ENCODE data around the gene SETD9. TPM values are rescaled to one million over a fixed set of nuclear protein-coding genes. Genes with fewer than 3 reads are reported as not detected.

The SETD9 gene
- total RNA-seq, 2 experiments from 2014 or later, result 6.7 to 13.3 TPM

GRCh38 chr5:56873056-56873455 lies 36.3 kb upstream of the SETD9 start:
- ChIA-PET POLR2A (interaction anchor here (0.6 kb wide), 1 partner anchor 274 kb away, joined by 4 read pairs; no protein-coding TSS in a partner anchor), CTCF (ENCODE audit: unreplicated experiment) (no interaction called here)
- TF ChIP-seq EZH2phosphoT487 (IDR thresholded peaks at IDR 0.05; ENCODE audit: borderline replicate concordance, low read depth, low read length) (no peak), CTCF (conservative IDR thresholded peaks at IDR 0.05; ENCODE audit: low read length) (no peak)
- Histone ChIP-seq H3K27ac (ENCODE audit: low read depth, low read length, poor library complexity, severe bottlenecking) (no peak overlapping the region), H3K4me3 (ENCODE audit: low read depth, low read length, poor library complexity, severe bottlenecking) (no peak overlapping the region), H4K20me1 (ENCODE audit: insufficient read depth, low read length) (no peaks in the 10 kb centered on the region), H3K79me2 (ENCODE audit: insufficient read depth, low read depth, low read length) (no peaks in the 10 kb centered on the region), H3K9me2 (ENCODE audit: insufficient read depth, low read length) (no peaks in the 10 kb centered on the region), H3K4me1 (ENCODE audit: insufficient read depth, low read length, poor library complexity, severe bottlenecking) (no peaks in the 10 kb centered on the region), H3K9me3 (ENCODE audit: low read length) (no peaks in the 10 kb centered on the region), H3K4me2 (ENCODE audit: low read length) (no peak overlapping the region), H2AFZ (ENCODE audit: low read length) (no peak overlapping the region), H3K36me3 (ENCODE audit: insufficient read depth, low read length) (peaks cover 96% of the 10 kb centered on the region)
- intact Hi-C loops (cut with micrococcal nuclease; ENCODE audit: unreplicated experiment), result no loop called here
- no peak for DNase-seq (ENCODE audit: low spot score)
- BruUV-seq (replicated peaks), result no TSS peak

DNA sequence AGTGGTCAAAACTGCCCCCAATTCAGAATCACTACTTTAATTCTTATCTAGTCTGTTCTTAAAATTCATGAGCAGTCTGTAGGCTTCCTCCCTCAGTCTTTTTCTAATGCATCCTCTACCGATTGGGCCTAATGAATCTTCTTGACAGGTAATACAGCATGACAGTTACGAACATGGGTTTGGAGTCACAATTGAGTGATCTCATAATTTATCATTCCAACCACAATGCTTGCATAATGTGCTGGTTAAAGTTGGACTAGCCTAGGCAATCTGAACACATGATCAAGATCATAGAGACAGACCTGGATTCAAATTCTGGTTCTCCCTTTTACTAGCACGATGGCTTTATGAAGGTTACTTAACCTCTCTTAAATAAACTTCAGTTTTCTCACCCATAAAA lies 33.1 kb upstream of the SETD9 start:
- no peak overlapping the region for H3K4me3 ChIP-seq (ENCODE audit: low read depth, low read length, poor library complexity, severe bottlenecking)
- BruUV-seq (replicated peaks), result no TSS peak

More for the DNA sequence above, 33.1 kb upstream of the SETD9 start:
- H3K4me2 ChIP-seq (ENCODE audit: low read length), result no peak overlapping the region
- intact Hi-C loops (cut with micrococcal nuclease; ENCODE audit: unreplicated experiment), result no loop called here
- H3K79me2 ChIP-seq (ENCODE audit: insufficient read depth, low read depth, low read length), result no peaks in the 10 kb centered on the region
- H3K27ac ChIP-seq (ENCODE audit: low read depth, low read length, poor library complexity, severe bottlenecking), result no peak overlapping the region
- no peaks in the 10 kb centered on the region for H3K9me3 ChIP-seq (ENCODE audit: low read length)
- TF ChIP-seq EZH2phosphoT487 (IDR thresholded peaks at IDR 0.05; ENCODE audit: borderline replicate concordance, low read depth, low read length) (no peak), CTCF (conservative IDR thresholded peaks at IDR 0.05; ENCODE audit: low read length) (no peak)
- H3K36me3 ChIP-seq (ENCODE audit: insufficient read depth, low read length), result peaks cover 99% of the 10 kb centered on the region
- CTCF ChIA-PET (ENCODE audit: unreplicated experiment), result no interaction called here
- no peak for DNase-seq (ENCODE audit: low spot score)
- H3K9me2 ChIP-seq (ENCODE audit: insufficient read depth, low read length), result no peaks in the 10 kb centered on the region
- H4K20me1 ChIP-seq (ENCODE audit: insufficient read depth, low read length), result no peaks in the 10 kb centered on the region
- H3K4me1 ChIP-seq (ENCODE audit: insufficient read depth, low read length, poor library complexity, severe bottlenecking), result no peaks in the 10 kb centered on the region
- H2AFZ ChIP-seq (ENCODE audit: low read length), result no peak overlapping the region
- POLR2A ChIA-PET, result no interaction called here
